GM12873 (cell line): ENCODE results near the gene RDH16.

ENCODE experiments used
- TF ChIP-seq, protein P1 (sequence below): IDR thresholded peaks from 2 replicates; pipeline ENCODE4 v1.5.1; 2012; ENCODE audit warnings: low read depth, mild to moderate bottlenecking, moderate library complexity, low read length, control low read depth; ENCODE audit not compliant: insufficient read depth; ENCODE audit errors: missing control alignments

Gene RDH16

DNA sequence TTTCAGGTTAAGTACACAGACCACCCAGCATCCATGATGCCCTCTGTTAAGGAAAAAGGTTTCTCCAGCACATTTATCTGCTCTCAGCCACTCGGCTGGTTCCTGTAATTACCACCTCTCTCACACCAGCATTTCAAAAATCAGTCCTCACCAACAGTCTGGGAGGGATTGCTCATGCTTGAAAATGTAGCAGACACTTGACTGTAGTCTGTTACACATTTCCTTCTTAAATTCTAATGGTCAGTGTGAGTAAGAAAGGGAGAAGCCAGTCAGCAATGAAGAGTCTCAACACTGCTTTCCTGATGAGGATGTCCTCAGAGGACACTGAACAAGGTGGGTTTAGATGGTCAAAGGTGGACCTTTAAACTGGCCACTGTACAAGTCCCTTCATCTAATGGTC, 43.0 kb upstream of the RDH16 start:
- TF ChIP-seq, protein P1, sequence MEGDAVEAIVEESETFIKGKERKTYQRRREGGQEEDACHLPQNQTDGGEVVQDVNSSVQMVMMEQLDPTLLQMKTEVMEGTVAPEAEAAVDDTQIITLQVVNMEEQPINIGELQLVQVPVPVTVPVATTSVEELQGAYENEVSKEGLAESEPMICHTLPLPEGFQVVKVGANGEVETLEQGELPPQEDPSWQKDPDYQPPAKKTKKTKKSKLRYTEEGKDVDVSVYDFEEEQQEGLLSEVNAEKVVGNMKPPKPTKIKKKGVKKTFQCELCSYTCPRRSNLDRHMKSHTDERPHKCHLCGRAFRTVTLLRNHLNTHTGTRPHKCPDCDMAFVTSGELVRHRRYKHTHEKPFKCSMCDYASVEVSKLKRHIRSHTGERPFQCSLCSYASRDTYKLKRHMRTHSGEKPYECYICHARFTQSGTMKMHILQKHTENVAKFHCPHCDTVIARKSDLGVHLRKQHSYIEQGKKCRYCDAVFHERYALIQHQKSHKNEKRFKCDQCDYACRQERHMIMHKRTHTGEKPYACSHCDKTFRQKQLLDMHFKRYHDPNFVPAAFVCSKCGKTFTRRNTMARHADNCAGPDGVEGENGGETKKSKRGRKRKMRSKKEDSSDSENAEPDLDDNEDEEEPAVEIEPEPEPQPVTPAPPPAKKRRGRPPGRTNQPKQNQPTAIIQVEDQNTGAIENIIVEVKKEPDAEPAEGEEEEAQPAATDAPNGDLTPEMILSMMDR = no peak

GRCh38 chr12:56999456-56999855, 42.0 kb upstream of the RDH16 start:
- TF ChIP-seq, protein P1 = no peak

GRCh38 chr12:56998981-56999380, 41.6 kb upstream of the RDH16 start:
- TF ChIP-seq, protein P1 = no peak

GRCh38 chr12:56998316-56998715, 40.9 kb upstream of the RDH16 start:
- TF ChIP-seq, protein P1 = no peak

GRCh38 chr12:56996793-56997545, 39.6 kb upstream of the RDH16 start:
- TF ChIP-seq, protein P1 = no peak

DNA sequence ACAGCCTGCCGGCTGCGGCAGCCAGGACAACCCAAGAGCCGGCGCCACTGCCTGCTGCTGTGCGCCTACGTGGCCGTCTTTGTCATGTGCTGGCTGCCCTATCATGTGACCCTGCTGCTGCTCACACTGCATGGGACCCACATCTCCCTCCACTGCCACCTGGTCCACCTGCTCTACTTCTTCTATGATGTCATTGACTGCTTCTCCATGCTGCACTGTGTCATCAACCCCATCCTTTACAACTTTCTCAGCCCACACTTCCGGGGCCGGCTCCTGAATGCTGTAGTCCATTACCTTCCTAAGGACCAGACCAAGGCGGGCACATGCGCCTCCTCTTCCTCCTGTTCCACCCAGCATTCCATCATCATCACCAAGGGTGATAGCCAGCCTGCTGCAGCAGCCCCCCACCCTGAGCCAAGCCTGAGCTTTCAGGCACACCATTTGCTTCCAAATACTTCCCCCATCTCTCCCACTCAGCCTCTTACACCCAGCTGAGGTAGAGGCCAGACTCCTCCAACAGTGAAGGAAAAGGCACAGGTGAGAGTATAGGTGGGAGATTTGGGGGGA, 38.6 kb upstream of the RDH16 start:
- TF ChIP-seq, protein P1 = no peak

- TF ChIP-seq, protein P1 = no peak
These were observed 38.0 kb upstream of the RDH16 start for GRCh38 chr12:56995201-56995929.
